GM11168 (cell line): ENCODE measurements around the gene AICDA.
"Not testable (repeated sequence)": the region's sequence is repeated elsewhere in the genome, so short reads cannot be mapped to it uniquely, and the experiment has no call there.

Experiments
- in situ Hi-C: fragments of 300-500 bp; cut with MboI; formaldehyde crosslinking; loops from one replicate; pipeline ENCODE4 v1.12.0; 2022; ENCODE audit warnings: low sequenced_read_pairs; ENCODE audit not compliant: unreplicated experiment

AICDA gene

DNA sequence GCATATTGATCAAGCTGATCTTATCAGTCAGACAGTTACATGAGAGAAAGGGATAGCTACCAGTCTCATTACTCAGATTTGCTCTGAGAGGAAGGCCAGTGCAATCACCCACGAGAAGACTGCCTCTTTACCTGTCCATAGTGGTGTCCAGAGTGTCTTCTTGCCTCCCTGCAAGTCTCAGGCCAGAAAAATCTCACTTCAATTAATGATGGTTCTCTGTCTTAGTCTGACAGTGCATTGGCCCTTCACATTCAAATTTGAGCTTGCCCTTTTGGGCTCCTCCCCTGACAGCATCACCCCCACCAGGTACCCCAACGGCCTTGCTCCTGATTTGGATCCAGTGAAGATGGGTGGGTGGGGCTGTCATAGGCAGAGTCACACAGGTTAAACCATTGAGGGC lies at the start of gene AICDA:
Gene AICDA, minus strand, starts transcription at position 231 of the 400 bp plus-strand sequence. Its CDS starts 92 bp downstream, at position 139.
- in situ Hi-C loops: loop anchor here (5.0 kb wide), 1 partner anchor 40 kb away; no protein-coding TSS in a partner anchor

DNA sequence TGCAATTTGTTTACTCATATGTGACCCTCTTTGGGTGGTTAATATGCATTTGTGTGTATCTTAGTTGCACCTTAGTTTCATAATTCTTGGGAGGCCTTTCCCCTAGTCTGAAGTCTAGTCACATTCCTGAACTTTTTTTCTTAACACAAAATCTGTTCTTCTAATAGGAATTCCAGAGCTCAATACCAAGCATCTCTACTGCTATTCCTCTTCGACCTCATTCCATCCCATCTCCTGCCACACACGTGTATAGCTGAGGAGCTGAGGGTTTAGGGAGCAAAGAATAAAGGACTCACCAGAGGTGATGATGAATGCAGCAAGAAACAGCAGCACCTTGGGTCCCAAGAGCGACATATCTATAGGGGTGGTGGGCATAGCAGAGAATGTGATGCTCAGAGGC lies 49.1 kb upstream of the AICDA start:
- in situ Hi-C loops: no loop called here

DNA sequence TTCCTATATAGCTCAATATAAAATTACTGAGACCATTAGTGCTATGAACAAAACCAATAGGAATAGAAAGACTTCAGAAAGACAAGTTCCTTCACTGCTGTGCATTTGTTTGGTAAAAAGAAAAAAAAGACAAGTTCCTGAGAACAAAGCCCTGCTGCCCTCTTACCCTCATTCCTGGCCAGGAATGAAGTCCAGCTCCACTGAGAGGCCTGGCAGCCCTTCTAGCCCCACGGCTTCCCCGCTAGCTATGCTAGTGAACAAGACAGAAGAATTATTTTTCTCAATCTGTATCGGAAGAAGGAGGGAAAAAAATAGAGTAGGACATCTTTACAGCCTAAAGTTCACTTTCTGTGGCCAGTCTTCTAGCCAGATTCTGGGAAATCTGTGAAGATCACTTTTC lies 48.4 kb upstream of the AICDA start:
- in situ Hi-C loops: no loop called here

DNA sequence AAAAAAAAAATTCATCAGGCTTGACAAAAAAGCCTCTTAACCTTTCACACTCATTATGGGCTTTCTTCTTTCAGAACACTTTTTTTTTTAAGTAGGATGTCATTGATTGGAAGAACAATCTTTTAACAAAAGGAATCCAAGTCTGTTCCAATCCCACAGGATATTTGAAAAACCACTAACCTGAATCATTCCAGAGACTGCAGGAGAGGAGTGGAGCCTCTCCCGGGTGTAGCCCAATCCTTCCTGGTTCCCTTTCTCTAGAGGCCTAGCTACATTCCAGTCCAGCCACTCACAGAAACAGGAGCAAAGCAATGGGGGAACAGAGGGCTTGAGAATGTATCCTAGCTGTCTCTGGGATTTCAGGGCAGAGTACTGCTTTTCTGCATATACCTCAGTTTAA lies 45.7 kb upstream of the AICDA start:
- in situ Hi-C loops: no loop called here

DNA sequence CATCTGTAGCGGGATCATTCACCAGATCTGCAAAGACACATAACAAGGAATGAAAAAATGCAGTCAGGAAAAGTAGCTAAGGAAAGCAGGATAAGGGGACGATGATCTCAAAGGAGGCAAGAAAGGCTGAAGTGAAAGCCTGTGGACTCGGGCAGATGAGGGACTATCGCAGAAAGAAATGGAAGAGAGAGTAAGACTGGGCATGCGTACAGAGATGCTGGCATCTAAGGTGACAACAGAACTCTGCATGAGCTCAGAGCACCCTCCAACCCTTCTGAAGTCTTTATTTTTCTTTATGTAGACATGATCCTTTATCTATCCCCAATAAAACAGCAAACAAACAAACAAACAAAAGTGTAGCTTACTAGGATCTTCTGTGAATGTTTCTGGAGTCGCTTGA lies 42.8 kb upstream of the AICDA start:
- in situ Hi-C loops: no loop called here

DNA sequence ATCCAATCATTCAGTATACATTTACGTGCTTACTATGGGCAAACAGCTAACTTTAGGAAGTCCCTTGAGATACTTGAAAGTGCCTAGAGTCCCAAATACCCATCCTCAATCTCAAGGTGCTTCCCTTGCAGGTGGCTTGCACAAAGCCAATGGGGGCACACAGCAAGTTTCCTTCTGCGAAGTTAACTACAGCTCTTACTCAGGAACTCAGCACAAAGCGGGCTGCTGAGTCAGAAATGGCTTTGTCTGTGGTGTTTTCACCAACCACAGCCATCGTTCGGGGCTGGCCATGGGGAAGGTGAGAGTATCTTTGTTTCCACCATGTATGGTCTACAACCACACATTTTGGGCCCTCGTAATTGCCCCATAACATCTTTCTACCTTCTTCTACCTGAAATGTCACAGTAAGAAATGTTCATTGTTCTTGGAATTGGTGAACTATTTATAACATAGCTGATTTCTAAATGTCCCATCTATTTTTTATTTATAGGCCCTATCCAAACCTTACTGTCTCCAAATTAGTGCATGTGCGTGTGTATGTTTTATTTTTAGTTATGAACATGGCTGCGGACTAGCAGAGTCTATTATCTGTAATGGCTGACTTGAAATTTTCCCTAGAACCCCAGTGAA lies 36.0 kb upstream of the AICDA start:
- in situ Hi-C loops: no loop called here

DNA sequence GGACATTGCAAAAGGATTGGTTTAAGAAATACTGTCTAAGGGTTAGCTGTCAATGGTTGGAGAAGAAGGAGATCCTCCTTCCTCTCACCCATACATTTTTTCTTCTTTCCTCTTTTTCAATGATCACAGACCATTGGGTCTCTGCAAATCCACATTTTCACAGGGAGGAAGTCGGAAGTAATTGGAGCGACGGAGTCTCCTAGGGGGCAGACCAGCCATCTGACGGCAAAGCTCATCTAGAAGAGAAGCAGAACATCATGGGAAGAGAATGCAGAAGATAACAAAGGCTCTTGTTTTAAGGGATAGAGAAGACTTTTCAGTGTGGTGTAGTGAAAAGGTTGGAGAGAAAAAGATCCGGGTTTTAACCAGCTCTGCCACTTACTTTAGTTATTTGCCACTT lies 35.3 kb upstream of the AICDA start:
- in situ Hi-C loops: no loop called here

DNA sequence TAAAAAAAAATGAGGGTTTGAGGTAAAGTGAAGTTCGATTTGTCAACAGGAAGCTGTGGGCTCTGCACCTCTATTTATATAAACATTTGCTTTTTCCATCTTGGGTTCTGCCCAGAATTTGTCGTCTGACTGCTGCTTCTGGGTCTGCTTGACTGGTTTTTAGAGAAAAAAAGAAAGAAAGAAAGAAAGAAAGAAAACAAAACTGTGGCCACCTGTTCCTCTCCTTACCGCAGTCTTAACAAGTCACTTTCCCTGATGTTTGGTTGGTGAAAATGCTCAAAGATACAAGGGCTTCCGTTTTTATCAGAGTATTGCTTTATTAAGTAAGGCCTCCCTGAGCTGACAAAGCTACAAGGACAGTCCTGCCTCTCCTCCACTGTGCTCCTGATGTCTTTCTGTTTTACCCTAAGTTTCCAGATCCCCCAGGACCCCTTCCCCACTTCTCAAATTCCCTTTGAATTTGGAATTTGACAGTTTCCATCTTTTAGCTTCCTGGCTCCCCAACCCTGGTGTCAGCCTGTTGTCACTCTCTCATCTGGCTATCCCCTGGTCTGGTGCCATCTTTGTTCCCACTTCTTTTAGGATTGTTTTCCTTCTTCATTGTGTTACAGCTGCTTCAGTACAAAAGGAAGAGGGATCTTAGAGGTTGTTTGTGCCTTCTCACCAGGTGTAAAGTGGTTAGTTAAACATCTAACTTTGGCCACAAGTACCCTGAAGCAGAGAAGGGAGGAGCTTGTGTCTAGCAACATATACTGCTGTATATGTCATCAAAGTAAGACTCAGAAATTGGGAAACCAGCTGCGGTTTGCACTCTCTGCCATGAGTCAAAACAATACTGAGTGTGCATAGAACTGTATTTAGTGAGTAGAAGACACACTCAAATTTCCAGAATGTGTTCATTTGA lies 31.9 kb upstream of the AICDA start:
- in situ Hi-C loops: no loop called here

DNA sequence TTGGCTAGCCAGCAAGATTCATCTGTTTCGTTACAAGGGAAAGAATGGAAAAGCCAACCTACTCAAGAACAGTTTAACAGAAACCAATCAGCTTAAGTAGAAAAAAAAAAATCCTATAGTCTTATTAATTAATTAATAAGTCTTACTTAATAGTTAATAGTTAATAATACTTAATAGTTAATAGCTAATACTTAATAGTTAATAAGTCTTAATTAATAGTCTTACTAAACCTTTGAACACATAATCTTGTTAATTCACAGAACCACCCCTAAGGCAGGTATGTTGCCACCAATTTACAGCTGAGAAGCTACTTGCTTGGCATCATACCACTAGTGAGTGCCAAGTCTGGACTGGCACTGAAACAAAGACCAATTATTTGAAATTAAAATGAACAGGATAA lies 30.1 kb upstream of the AICDA start:
- in situ Hi-C loops: no loop called here

DNA sequence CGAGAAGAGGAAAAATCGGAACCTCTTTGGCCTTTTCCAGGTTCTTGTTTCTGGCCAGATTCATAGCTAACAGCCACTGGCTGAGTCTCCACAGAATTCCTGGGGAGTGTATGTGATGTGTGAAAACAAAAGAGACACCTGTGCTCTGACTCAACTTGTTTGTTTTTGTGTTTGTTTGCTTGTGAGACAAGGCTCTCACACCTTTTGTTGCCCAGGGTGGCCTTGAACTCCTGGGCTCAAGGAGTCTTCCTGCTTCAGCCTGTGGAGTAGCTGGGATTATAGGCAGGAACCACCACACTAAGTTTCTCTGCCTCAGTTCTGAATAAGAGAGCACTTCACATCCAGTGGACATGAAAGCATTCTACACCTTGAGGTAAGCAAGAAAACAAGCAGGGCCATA lies 27.3 kb upstream of the AICDA start:
- in situ Hi-C loops: no loop called here

DNA sequence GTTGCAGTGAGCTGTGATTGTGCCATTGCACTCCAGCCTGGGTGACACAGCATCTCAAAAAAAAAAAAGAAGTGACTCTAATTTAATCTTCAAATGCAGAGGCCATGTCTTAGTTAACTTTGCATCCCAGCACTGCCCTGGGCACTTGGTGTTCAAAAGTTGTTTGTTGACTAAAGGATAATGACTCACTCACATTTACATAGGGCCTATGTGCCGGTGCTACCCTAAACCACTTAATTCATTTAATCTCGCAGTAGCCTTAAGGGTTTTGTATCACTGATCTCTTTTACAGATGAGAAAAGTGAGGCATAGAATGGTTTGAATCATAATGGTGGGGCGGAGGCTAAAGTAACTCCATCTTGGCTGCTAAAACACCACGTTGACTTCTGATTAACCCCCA lies 26.3 kb upstream of the AICDA start:
- in situ Hi-C loops: no loop called here

DNA sequence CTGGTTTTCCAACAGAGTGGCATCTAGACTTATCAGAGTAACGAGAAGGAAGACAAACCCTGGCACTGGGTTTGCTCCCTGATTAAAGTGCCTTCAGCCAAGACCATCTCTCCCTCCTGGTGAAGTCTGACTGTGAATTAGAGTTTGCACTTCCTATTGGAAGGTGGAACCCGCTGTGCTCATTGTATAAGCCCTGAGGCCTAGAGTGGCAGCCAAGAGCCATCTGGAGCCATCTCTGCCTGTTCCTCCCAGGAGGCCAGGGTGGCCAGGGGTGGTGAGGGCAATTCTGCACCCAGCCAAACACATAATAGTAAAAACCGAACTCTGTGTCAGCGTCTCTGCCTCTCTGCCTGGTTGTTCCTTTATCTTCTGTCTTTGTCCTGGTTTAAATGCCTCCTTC lies 25.0 kb upstream of the AICDA start:
- in situ Hi-C loops: no loop called here

DNA sequence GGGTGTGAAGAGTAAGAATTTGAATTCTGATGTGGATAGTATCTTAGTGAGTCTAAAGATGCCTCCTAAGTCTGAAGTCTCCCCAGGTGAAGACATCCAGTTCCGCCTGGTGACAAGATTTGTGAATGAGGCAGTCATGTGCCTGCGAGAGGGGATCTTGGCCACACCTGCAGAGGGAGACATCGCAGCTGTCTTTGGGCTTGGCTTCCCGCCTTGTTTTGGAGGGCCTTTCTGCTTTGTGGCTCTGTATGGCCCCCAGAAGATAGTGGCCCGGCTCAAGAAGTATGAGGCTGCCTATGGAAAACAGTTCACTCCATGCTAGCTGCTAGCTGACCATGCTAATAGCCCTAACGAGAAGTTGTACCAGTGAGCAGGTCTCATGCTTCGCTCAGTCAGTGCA lies 24.6 kb upstream of the AICDA start:
- in situ Hi-C loops: no loop called here

DNA sequence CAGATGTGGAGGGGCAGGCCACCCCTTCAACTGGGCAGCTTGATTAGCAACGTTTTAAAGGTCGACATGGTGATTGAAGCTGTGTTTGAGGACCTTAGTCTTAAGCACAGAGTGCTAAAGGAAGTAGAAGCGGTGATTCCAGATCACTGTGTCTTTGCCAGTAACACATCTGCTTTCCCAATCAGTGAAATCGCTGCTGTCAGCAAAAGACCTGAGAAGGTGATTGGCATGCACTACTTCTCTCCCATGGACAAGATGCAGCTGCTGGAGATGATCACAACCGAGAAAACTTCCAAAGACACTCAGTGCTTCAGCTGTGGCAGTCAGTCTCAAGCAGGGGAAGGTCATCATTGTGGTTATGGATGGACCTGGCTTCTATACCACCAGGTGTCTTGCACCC lies 23.9 kb upstream of the AICDA start:
- in situ Hi-C loops: no loop called here

DNA sequence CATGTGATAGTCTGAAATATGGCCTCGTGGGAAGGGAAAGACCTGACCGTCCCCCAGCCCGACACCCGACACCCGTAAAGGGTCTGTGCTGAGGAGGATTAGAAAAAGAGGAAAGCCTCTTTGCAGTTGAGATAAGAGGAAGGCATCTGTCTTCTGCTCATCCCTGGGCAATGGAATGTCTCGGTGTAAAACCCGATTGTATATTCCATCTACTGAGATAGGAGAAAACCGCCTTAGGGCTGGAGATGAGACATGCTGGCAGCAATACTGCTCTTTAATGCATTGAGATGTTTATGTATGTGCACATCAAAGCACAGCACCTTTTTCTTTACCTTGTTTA lies 23.3 kb upstream of the AICDA start:
- in situ Hi-C loops: not testable (repeated sequence)

DNA sequence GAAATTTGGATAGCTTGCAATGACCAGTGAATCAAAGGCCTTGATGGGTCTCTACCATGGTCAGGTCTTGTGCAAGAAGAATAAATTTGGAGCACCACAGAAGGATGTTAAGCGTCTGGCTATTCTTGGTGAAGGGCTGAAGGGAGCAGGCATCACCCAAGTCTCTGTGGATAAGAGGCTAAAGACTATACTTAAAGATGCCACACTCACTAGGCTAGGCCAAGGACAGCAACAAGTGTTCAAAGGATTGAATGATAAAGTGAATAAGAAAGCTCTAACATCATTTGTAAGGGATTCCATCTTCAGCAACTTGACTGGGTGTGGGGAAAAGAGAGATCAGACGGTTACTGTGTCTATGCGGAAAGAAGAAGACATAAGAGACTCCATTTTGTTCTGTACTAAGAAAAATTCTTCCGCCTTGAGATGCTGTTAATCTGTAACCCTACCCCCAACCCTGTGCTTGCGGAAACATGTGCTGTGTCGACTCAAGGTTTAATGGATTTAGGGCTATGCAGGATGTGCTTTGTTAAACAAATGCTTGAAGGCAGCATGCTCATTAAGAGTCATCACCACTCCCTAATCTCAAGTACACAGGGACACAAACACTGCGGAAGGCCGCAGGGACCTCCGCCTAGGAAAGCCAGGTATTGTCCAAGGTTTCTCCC lies 22.8 kb upstream of the AICDA start:
- in situ Hi-C loops: not testable (repeated sequence)

DNA sequence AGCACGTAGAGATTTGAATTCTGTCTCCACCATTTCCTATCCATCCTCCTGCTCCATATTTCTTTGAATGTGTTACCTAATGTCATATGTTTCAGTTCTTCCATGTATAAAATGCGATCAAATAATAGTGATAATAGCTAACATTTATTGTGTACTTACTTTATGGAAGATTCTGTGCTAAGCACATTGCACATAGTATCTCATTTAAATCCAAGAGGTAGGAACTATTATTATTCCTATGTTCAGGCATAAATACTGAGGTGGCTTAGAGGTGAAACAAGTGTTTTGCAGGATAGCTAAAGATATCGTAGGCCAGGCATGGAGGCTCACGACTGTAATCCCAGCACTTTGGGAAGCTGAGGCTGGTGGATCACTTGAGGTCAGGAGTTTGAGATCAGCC lies 17.5 kb upstream of the AICDA start:
- in situ Hi-C loops: no loop called here

DNA sequence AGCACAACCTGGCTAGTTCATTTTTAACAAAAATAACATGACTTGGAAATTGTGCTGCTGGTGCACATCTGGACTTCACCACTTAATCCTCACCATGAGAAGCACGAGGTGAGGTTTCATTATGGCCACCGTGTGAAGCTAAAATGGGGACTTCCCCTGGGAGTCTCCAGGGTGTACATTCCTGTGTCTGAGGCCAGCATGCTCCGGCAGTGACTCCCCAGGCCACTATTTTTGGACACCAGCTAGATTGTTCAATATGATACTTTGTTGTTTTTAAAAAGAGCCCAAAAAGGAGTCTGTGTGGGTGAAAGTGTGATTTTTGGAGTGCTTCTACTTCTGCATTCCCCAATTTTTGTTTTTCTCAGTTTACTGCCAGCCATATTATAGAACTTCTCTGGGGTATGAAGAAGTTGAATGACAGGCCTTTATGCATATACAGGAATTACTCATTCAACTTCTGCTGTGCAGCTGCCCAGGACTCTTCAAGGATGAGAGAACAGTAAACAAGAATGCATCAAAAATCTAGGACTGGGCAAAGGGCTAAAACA lies 16.9 kb upstream of the AICDA start:
- in situ Hi-C loops: no loop called here

DNA sequence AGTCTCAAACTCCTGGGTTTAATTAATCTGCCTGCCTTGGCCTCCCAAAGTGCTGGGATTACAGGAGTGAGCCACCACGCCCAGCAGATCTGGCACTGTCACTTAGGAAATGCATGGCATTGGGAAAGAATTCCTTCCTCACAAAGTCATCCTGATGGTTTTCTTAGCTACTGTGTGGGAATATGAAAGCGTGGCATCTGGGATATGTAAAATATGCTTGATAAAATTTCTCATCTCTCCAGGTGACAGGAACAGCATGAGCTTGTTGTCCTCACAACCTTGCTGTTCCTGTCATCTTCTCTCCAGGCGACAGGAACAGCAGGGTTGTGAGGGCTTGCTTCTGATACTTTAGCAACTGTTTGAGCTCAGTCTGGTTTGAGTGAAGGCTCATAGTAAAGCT lies 16.1 kb upstream of the AICDA start:
- in situ Hi-C loops: no loop called here

DNA sequence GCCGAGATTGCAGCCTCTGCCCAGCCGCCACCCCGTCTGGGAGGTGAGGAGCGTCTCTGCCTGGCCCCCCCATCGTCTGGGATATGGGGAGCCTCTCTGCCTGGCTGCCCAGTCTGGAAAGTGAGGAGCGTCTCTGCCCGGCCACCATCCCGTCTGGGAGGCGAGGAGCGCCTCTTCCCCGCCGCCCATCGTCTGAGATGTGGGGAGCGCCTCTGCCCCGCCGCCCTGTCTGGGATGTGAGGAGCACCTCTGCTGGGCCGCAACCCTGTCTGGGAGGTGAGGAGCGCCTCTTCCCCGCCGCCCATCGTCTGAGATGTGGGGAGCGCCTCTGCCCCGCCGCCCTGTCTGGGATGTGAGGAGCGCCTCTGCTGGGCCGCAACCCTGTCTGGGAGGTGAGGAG lies 12.1 kb upstream of the AICDA start:
- in situ Hi-C loops: not testable (repeated sequence)

DNA sequence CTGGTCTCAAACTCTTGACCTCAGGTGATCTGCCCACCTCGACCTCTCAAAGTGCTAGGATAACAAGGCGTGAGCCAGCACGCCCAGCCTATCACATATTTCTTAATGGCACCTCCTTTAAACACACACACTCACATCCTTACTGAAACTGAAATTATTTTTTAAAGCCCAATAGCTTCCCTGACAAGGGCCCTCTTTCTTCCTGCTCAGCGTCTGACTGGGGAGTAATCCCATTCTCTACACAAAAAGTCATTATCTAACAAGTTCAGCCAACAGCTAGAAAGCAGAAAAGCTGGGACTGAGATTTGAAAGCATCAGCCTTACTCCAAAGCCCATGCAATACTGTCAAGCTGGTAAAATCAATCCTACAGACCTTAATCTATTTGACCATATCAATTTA lies 10.0 kb upstream of the AICDA start:
- in situ Hi-C loops: no loop called here
